Naive B cell (primary cell): ENCODE data around the gene TEP1. TPM values are rescaled to one million over a fixed set of nuclear protein-coding genes. Genes with fewer than 3 reads are reported as not detected.

Source experiments
- ATAC-seq, 2 donors: fragments of 150-1000 bp; cut with Tn5 transposase; 2 replicates each; pipeline ENCODE4 v1.10.0; 2021; ENCODE audit warnings: low read depth in 2 of 2, mild to moderate bottlenecking in 2 of 2, moderate library complexity in 2 of 2
- DNase-seq: peaks from one replicate; pipeline ENCODE4 v3.0.0; 2022
- H3K27ac Mint-ChIP-seq, 6 donors: one replicate each; pipeline ENCODE4 v1.8.0; 2020 to 2022; ENCODE audit warnings: mild to moderate bottlenecking in 6 of 6, mixed read lengths in 6 of 6, moderate library complexity in 5 of 6, inconsistent platforms in 2 of 6
- H3K27me3 Mint-ChIP-seq, 3 donors: one replicate each; pipeline ENCODE4 v1.8.0; 2021 to 2022; ENCODE audit warnings: mixed read lengths in 3 of 3, mild to moderate bottlenecking in 1 of 3
- H3K36me3 Mint-ChIP-seq, 2 donors: one replicate each; pipeline ENCODE4 v1.8.0; 2020 to 2022; ENCODE audit warnings: mixed read lengths in 2 of 2, inconsistent platforms in 1 of 2, mild to moderate bottlenecking in 1 of 2
- H3K4me1 Mint-ChIP-seq, 3 donors: one replicate each; pipeline ENCODE4 v1.8.0; 2020 to 2022; ENCODE audit warnings: mixed read lengths in 3 of 3, inconsistent platforms in 1 of 3, mild to moderate bottlenecking in 1 of 3, moderate library complexity in 1 of 3
- H3K4me3 Mint-ChIP-seq, 8 donors: one replicate each; pipeline ENCODE4 v1.8.0; 2020 to 2022; ENCODE audit warnings: mild to moderate bottlenecking in 8 of 8, mixed read lengths in 8 of 8, moderate library complexity in 8 of 8, inconsistent platforms in 2 of 8
- H3K9me3 Mint-ChIP-seq, 7 donors: one replicate each; pipeline ENCODE4 v1.8.0; 2020 to 2022; ENCODE audit warnings: mixed read lengths in 7 of 7, mild to moderate bottlenecking in 5 of 7, inconsistent platforms in 2 of 7, moderate library complexity in 1 of 7
- polyA plus RNA-seq, 6 donors: library from polyadenylated mRNA; unstranded; fragments of 300-500 nt; fragmentation: Illumina TruSeq; gene quantifications; one replicate each; pipeline ENCODE4 v1.2.3, GENCODE V29; 2021; ENCODE audit warnings: low read depth in 6 of 6

Gene TEP1
- polyA plus RNA-seq, 6 donors from 2014 or later = 0.15 to 17.2 (median 7.7) TPM

DNA sequence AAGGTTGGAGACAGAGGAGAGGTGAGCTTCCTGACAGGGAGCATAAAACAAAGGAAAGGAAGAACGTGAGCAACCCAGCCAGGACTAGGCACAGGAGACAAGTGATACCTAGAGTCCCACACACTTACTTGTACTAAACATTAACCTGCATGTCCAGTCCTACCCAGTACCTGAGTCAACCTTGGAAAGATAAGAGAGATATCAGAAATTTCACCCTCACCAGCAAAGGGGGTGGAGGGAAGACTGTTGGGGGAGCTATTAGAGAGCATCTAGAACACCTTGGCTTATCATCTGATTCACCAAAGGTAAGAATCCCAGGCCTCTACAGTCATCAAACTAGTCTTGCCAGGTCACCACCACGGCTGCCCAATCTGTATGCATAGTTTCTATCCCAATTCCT, 11.6 kb upstream of the TEP1 start:
- DNase-seq (no peak), ATAC-seq (no peak)
- H3K36me3 Mint-ChIP-seq = no peaks in the 10 kb centered on the region
- H3K9me3 Mint-ChIP-seq = peaks cover 0 to 4% (median 0%) of the 10 kb centered on the region in 7 donors
- H3K4me1 Mint-ChIP-seq = peaks cover 41 to 58% (median 45%) of the 10 kb centered on the region in 3 donors
- no peak overlapping the region for H3K27ac Mint-ChIP-seq
- peak overlapping the region in 1 of 8 donors; percentile 54 for H3K4me3 Mint-ChIP-seq
- no peaks in the 10 kb centered on the region for H3K27me3 Mint-ChIP-seq

GRCh38 chr14:20422886-20423285, 9.6 kb upstream of the TEP1 start:
- Mint-ChIP-seq H3K27me3 (no peaks in the 10 kb centered on the region), H3K4me3 (no peak overlapping the region), H3K4me1 (peaks cover 28 to 47% (median 37%) of the 10 kb centered on the region in 3 donors), H3K36me3 (no peaks in the 10 kb centered on the region), H3K9me3 (peaks cover 0 to 4% (median 0%) of the 10 kb centered on the region in 7 donors), H3K27ac (peak overlapping the region in 3 of 6 donors; percentile 26 to 41 (median 28))
- DNase-seq (no peak), ATAC-seq (no peak)

- Mint-ChIP-seq H3K27ac (peak overlapping the region in 1 of 6 donors; percentile 80), H3K27me3 (no peaks in the 10 kb centered on the region), H3K4me1 (peaks cover 18 to 42% (median 30%) of the 10 kb centered on the region in 3 donors), H3K36me3 (no peaks in the 10 kb centered on the region), H3K4me3 (no peak overlapping the region), H3K9me3 (peaks cover 0 to 4% (median 0%) of the 10 kb centered on the region in 7 donors)
- DNase-seq (no peak), ATAC-seq (no peak)
These were observed 8.0 kb upstream of the TEP1 start for GRCh38 chr14:20421267-20421666.

DNA sequence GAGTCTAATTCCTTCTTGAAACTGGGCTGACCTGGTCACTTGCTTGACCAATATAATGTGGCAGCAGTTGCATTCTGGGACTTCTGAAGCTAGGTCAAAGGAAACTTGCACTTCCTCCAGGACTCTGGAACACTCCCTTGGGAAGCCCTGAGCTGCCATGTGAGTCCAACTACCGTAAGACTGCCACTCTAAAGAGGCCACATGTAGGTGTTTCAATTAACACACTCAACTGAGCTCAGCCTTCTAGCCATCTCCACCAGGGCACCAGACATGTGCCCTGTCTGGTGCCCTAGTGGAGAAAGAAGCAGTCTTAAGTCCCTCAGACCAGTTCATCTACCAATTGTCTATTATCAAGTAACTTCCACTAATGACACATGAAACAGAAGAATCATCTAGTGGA, 6.1 kb upstream of the TEP1 start:
- no peak overlapping the region for H3K4me3 Mint-ChIP-seq
- peak overlapping the region in 4 of 6 donors; percentile 9 to 82 (median 56) for H3K27ac Mint-ChIP-seq
- ATAC-seq = no peak

DNA sequence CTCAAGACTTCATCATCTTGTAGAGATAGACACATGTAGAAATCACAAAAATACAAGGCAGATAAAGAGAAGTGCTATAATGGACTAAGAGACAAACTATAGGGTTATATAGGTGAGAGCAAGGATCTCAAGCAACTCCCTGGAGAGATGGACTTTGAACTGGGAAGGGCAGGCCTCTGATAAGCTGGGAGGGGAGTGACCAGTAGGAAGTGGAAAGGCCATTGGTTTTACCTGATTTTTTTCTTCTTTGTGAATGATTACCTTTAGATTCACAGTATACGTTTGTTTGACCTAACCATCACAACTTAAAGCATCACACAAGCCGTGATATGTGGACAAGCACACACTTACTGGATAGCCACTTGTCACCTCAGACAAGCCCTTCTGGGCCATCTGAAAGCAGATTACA, 5.2 kb upstream of the TEP1 start:
- no peaks in the 10 kb centered on the region for H3K9me3 Mint-ChIP-seq
- H3K36me3 Mint-ChIP-seq = no peaks in the 10 kb centered on the region
- ATAC-seq (no peak), DNase-seq (no peak)
- H3K4me3 Mint-ChIP-seq = peak overlapping the region in 1 of 8 donors; percentile 4
- peaks cover 18 to 45% (median 25%) of the 10 kb centered on the region in 3 donors for H3K4me1 Mint-ChIP-seq
- no peaks in the 10 kb centered on the region for H3K27me3 Mint-ChIP-seq
- no peak overlapping the region for H3K27ac Mint-ChIP-seq

More for the DNA sequence above, 6.1 kb upstream of the TEP1 start:
- H3K4me1 Mint-ChIP-seq = peaks cover 13 to 40% (median 22%) of the 10 kb centered on the region in 3 donors
- H3K27me3 Mint-ChIP-seq = no peaks in the 10 kb centered on the region
- H3K9me3 Mint-ChIP-seq = peaks cover 0 to under 1% (median 0%) of the 10 kb centered on the region in 7 donors
- DNase-seq = no peak
- no peaks in the 10 kb centered on the region for H3K36me3 Mint-ChIP-seq

GRCh38 chr14:20417250-20418186, 4.2 kb upstream of the TEP1 start:
- no peaks in the 10 kb centered on the region for H3K27me3 Mint-ChIP-seq
- no peaks in the 10 kb centered on the region for H3K36me3 Mint-ChIP-seq
- ATAC-seq (no peak), DNase-seq (no peak)
- peaks cover 18 to 41% (median 27%) of the 10 kb centered on the region in 3 donors for H3K4me1 Mint-ChIP-seq
- H3K27ac Mint-ChIP-seq = no peak overlapping the region
- no peaks in the 10 kb centered on the region for H3K9me3 Mint-ChIP-seq
- H3K4me3 Mint-ChIP-seq = peak overlapping the region in 1 of 8 donors; percentile 22

- Mint-ChIP-seq H3K27me3 (no peaks in the 10 kb centered on the region), H3K4me1 (peaks cover 25 to 54% (median 36%) of the 10 kb centered on the region in 3 donors), H3K36me3 (no peaks in the 10 kb centered on the region), H3K9me3 (no peaks in the 10 kb centered on the region), H3K27ac (peak overlapping the region in 4 of 6 donors; percentile 34 to 84 (median 50)), H3K4me3 (peak overlapping the region in 6 of 8 donors; percentile 2 to 61 (median 46))
- DNase-seq (no peak), ATAC-seq (no peak)
These were observed 2.9 kb upstream of the TEP1 start for GRCh38 chr14:20416223-20416622.

- Mint-ChIP-seq H3K36me3 (no peaks in the 10 kb centered on the region), H3K4me3 (peak overlapping the region in 7 of 8 donors; percentile 2 to 61 (median 37)), H3K9me3 (no peaks in the 10 kb centered on the region), H3K27me3 (no peaks in the 10 kb centered on the region), H3K27ac (peak overlapping the region in 4 of 6 donors; percentile 34 to 84 (median 50)), H3K4me1 (peaks cover 28 to 58% (median 40%) of the 10 kb centered on the region in 3 donors)
- ATAC-seq = peak; percentile 34 to 50
- DNase-seq = peak; percentile 63
These were observed 2.5 kb upstream of the TEP1 start for GRCh38 chr14:20415782-20416206.

DNA sequence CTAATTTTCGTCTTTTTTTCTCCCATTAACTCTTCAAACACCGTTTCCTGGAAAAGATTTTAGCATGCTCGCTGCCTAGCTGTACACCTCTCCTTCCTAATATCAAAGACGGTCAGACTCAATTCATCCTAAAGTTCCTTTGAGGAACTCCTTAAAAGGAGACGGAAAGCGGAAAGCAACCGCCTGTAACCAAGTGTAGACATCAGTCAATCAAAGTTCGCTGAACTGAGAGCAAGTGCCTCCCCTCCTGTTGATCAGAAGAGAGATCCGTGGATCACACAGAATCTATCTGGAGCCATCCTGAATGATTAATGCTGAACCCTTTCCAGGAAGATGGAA, 412 bp upstream of the TEP1 start:
- Mint-ChIP-seq H3K4me3 (peak overlapping the region; percentile 88 to 100 (median 96)), H3K36me3 (no peaks in the 10 kb centered on the region), H3K4me1 (peaks cover 36 to 63% (median 50%) of the 10 kb centered on the region in 3 donors), H3K27me3 (no peaks in the 10 kb centered on the region), H3K27ac (peak overlapping the region; percentile 89 to 99 (median 98)), H3K9me3 (no peaks in the 10 kb centered on the region)
- ATAC-seq (peak; percentile 17 to 23), DNase-seq (peak; percentile 34)

DNA sequence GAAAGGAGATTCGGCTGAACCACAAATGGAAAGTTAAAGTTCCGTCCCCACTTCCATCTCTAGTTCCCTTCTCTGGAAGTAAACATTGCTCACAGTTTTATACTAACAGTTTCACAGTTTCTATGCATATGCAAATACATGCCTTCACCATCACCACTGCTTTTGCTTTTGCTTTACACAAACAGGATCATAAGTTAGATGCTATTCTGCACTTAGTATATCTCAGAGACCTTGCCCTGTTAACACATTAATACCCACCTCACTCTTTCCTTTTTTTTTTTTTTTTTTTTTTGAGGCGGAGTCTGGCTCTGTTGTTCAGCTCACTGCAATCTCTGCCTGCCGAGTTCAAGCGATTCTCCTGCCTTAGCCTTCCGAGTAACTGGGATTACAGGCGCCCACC, 890 bp downstream of the TEP1 start:
- no peaks in the 10 kb centered on the region for H3K36me3 Mint-ChIP-seq
- peaks cover 47 to 69% (median 51%) of the 10 kb centered on the region in 3 donors for H3K4me1 Mint-ChIP-seq
- no peaks in the 10 kb centered on the region for H3K9me3 Mint-ChIP-seq
- ATAC-seq (peak; percentile 80 to 82), DNase-seq (peak; percentile 62)
- H3K4me3 Mint-ChIP-seq = peak overlapping the region; percentile 88 to 100 (median 96)
- no peaks in the 10 kb centered on the region for H3K27me3 Mint-ChIP-seq
- peak overlapping the region; percentile 86 to 99 (median 94) for H3K27ac Mint-ChIP-seq

DNA sequence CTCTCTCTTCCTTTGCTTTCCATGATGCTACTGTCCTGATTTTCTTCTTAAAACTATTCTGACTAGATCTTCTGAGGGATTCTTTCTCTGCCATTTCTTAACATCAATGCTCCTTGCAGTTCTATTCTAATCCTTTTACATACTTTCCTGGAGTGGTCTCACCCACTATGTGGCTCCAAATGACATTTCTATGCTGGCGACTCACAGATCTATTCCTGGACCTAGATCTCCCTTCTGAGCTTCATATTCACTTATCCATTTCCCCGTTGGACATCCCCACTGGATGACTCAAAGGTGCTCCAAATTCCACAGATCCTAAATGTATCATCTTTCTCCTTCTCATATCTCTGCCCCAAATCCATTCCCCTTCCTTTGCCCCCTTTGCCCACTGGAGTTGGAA, 4.1 kb downstream of the TEP1 start:
- H3K27me3 Mint-ChIP-seq = no peaks in the 10 kb centered on the region
- DNase-seq (no peak), ATAC-seq (no peak)
- H3K4me1 Mint-ChIP-seq = peaks cover 57 to 69% (median 66%) of the 10 kb centered on the region in 3 donors
- H3K36me3 Mint-ChIP-seq = peaks cover 21 to 23% of the 10 kb centered on the region in 2 donors
- H3K9me3 Mint-ChIP-seq = no peaks in the 10 kb centered on the region
- peak overlapping the region in 2 of 8 donors; percentile 3 to 11 for H3K4me3 Mint-ChIP-seq
- peak overlapping the region in 5 of 6 donors; percentile 33 to 78 (median 49) for H3K27ac Mint-ChIP-seq

DNA sequence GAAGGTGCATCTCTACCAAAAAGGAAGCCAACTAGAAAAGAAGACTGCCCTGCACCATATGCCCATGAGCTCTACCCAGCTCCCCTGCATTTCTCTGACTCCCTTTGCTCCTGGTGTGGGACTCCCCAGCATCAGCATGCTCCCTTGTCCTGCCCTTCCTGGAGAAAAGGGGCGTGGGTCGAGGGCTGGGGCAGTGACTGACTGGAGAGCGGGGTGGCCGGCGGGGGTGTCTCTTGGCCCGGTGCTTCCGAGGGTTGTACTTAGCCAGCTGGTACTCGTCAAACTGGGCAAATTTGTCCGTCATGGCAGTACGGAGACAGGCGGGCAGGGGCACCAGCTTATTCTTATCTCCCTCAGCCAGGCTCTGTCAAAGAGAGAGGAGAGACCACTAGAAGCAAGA, 9.8 kb downstream of the TEP1 start:
- peaks cover 32 to 47% of the 10 kb centered on the region in 2 donors for H3K36me3 Mint-ChIP-seq
- H3K4me3 Mint-ChIP-seq = no peak overlapping the region
- H3K9me3 Mint-ChIP-seq = no peaks in the 10 kb centered on the region
- DNase-seq = no peak
- H3K27ac Mint-ChIP-seq = peak overlapping the region in 1 of 6 donors; percentile 56
- peaks cover 28 to 41% (median 29%) of the 10 kb centered on the region in 3 donors for H3K4me1 Mint-ChIP-seq
- no peaks in the 10 kb centered on the region for H3K27me3 Mint-ChIP-seq
- no peak for ATAC-seq

DNA sequence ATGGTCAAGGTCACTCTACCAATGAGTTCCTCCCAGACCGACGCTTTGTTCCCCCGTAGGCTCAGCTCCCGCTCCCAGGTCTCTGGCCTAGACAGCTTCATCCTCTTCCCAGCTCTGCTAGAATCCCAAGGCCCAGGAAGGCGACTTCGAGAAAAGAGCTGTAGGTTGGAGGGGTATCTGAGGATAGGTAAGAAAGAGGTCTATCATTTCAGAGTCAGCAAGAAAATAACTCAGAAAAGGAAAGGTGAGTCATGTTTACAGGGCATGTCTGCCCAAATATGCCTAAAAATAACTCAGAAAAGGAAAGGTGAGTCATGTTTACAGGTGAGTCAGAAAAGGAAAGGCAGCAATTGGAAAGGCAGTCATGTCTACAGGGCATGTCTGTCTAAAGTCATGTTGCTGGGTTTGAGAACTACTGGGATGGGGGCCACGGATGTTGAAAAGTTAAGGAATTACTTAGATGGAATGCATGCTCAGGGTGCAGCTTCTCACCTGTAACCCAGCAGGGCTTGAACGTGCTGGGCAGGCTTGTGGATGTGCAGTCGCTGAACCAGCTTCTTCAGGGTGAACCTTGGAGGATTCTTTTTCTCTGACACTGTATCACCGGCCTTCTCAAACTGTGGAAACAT, 12.2 kb downstream of the TEP1 start:
- Mint-ChIP-seq H3K27me3 (no peaks in the 10 kb centered on the region), H3K27ac (peak overlapping the region in 4 of 6 donors; percentile 40 to 81 (median 66)), H3K4me1 (peaks cover 9 to 21% (median 12%) of the 10 kb centered on the region in 3 donors), H3K4me3 (no peak overlapping the region), H3K36me3 (peaks cover 34 to 38% of the 10 kb centered on the region in 2 donors), H3K9me3 (no peaks in the 10 kb centered on the region)
- DNase-seq (no peak), ATAC-seq (no peak)
